ENCODE data around the gene RFC5.

DNA sequence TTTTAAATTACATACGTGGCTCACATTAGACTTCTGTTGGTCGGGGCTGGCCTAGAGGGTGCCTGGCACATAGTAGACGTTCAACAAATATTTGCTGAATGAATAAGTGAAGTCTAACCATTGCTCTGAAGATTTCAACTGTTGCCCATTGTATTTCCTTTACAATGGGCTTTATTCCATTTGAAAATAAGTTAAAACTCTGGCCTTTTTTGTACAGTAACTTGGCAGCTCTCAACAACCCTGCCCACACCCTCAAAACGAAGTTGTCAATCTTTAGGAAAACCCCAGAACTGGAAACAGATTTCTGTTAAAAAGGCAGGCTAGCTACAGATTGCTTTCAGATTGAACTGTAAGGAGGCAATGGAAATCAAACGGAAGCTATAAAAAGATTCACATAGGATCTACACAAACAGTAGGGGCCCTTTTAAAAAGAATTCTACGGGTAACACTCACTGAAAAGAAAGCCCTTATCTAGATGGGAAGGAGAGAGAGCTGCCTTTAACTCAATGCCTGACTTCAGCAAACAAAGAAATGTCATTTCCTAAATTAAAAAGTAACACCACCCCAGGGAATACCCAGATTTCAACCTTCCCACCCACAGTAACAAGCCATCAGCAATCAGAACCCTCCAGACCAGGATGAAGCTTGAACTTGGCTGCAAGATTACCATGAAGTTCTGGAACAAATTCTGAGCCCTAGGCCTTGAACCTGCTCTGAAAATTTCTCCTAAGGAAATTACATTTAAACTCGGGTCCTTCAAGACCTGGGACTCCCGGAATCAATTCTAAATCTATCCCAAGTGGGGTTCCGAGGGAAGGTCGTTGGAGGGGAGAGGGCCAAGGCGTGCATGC lies 43.1 kb downstream of the RFC5 start:
- TF ChIP-seq POLR2A (IDR thresholded peaks at IDR 0.05) (no peak), CTCF (IDR thresholded peaks at IDR 0.05) (no peak), POLR2AphosphoS5 (IDR thresholded peaks at IDR 0.05) (no peak)
